ENCODE measurements around the gene DDX60. TPM values are rescaled to one million over a fixed set of nuclear protein-coding genes. Genes with fewer than 3 reads are reported as not detected.

DDX60 gene
- total and polyA plus RNA-seq, 10 of the 15 experiments (the other 5 are each of a cell fraction or from before 2014, with no cell fraction given) = 2.7 to 28.4 (median 6.3) TPM

GRCh38 chr4:168241953-168242352 lies 76.6 kb downstream of the DDX60 start (continued):
- TF ChIP-seq ZNF687 (IDR thresholded peaks at IDR 0.05) = no peak

GRCh38 chr4:168240821-168241220 lies 77.7 kb downstream of the DDX60 start:
- no peak overlapping the region for H2AFZ ChIP-seq (ENCODE audit: control insufficient read depth, low read depth, low read length)
- ChIA-PET SMC1A (ENCODE audit: uncharacterized antibody, unreplicated experiment) (no interaction called here), CTCF (no interaction called here), RAD21 (ENCODE audit: unreplicated experiment) (no interaction called here), POLR2A (interaction anchor here (1.1 kb wide), 1 partner anchor 7 kb away, joined by 3 read pairs; no protein-coding TSS in a partner anchor)
- H3K36me3 ChIP-seq (ENCODE audit: control insufficient read depth in 2 of 2, insufficient read depth in 2 of 2, low read length in 1 of 2) = no peaks in the 10 kb centered on the region
- H3K27ac ChIP-seq (ENCODE audit: control insufficient read depth, insufficient read depth) = no peak overlapping the region
- FAIRE-seq (no peak), ATAC-seq (no peak), DNase-seq (ENCODE audit: low read depth, low spot score) (no peak)
- no peaks in the 10 kb centered on the region for H4K20me1 ChIP-seq (ENCODE audit: control insufficient read depth, insufficient read depth)
- H3K4me1 ChIP-seq (ENCODE audit: control insufficient read depth, insufficient read depth, low read length) = no peaks in the 10 kb centered on the region
- H3K4me2 ChIP-seq (ENCODE audit: control insufficient read depth, insufficient read depth) = no peak overlapping the region
- no peak overlapping the region for H3K9ac ChIP-seq (ENCODE audit: control insufficient read depth, insufficient read depth, low read length)
- peaks cover 9% of the 10 kb centered on the region; the same call in 2 of the 3 replicates for H3K9me3 ChIP-seq (replicated peaks; ENCODE audit: control insufficient read depth, insufficient read depth, low read length)
- H3K4me3 ChIP-seq = no peak overlapping the region
- TF ChIP-seq TCF7 (IDR thresholded peaks at IDR 0.05; ENCODE audit: borderline replicate concordance) (no peak), CREB1 (IDR thresholded peaks at IDR 0.05; ENCODE audit: low read depth) (no peak)
- BruUV-seq (replicated peaks) = no TSS peak
- no peaks in the 10 kb centered on the region for H3K79me2 ChIP-seq (ENCODE audit: control insufficient read depth, insufficient read depth, low read length)
- 100% methylated on average over 2 of the region's 2 CpGs for WGBS (ENCODE audit: insufficient coverage, insufficient replicate concordance, low lambda C conversion rate, missing lambda C conversion rate)
- in situ Hi-C loops (cut with MboI) = no loop called here
- intact Hi-C loops (cut with micrococcal nuclease; ENCODE audit: unreplicated experiment) = no loop called here
- H3K27me3 ChIP-seq (replicated peaks in 1 of 2; ENCODE audit: control insufficient read depth in 2 of 2, insufficient read depth in 2 of 2, low read length in 1 of 2) = no peaks in the 10 kb centered on the region
